ENCODE data around the gene LRIG2. TPM values are rescaled to one million over a fixed set of nuclear protein-coding genes. Genes with fewer than 3 reads are reported as not detected.

Gene LRIG2
- total RNA-seq, 1 experiment from 2014 or later = 23.2 TPM

- no peak overlapping the region for H2BK5ac ChIP-seq (ENCODE audit: insufficient read length, low read length)
- H2BK20ac ChIP-seq (ENCODE audit: low read depth, low read length, poor library complexity, severe bottlenecking) = no peak overlapping the region
- no peak overlapping the region for H3K9ac ChIP-seq (ENCODE audit: extremely low read depth, insufficient read length, low read length)
- H4K91ac ChIP-seq (ENCODE audit: insufficient read length, low read depth, low read length) = no peak overlapping the region
- H4K20me1 ChIP-seq (ENCODE audit: control insufficient read depth, insufficient read depth, insufficient read length) = no peaks in the 10 kb centered on the region
- Mint-ChIP-seq H3K9me3 (no peaks in the 10 kb centered on the region), H3K27me3 (ENCODE audit: low read depth) (no peaks in the 10 kb centered on the region), H3K4me1 (no peaks in the 10 kb centered on the region), H3K4me3 (no peak overlapping the region), H3K36me3 (ENCODE audit: insufficient read depth in 1 of 3, low read depth in 3 of 3) (peaks cover 37 to 88% (median 87%) of the 10 kb centered on the region in 3 experiments), H3K27ac (peak overlapping the region in 1 of 3 experiments; percentile 88; a peak in 1 of 7 replicates)
- no peak overlapping the region for H2AK5ac ChIP-seq (ENCODE audit: insufficient read length, low read length)
- no peak overlapping the region for H3K56ac ChIP-seq (ENCODE audit: insufficient read length, low read depth, low read length)
- H3K4ac ChIP-seq (ENCODE audit: low read depth, low read length) = no peak overlapping the region
- H3K4me2 ChIP-seq (ENCODE audit: insufficient read depth, insufficient read length, low read length) = no peak overlapping the region
- H3K18ac ChIP-seq (ENCODE audit: insufficient read length, low read depth, low read length) = no peak overlapping the region
- H3K9me3 ChIP-seq (ENCODE audit: control insufficient read depth, low read depth, low read length) = no peaks in the 10 kb centered on the region
- H3K27ac ChIP-seq (ENCODE audit: insufficient read length, low read depth, low read length) = no peak overlapping the region
- no peak overlapping the region for H4K5ac ChIP-seq (ENCODE audit: insufficient read length, low read depth, low read length)
- H2BK15ac ChIP-seq (ENCODE audit: low read depth, low read length) = no peak overlapping the region
- H2AFZ ChIP-seq (ENCODE audit: low read length) = no peak overlapping the region
- H3K23me2 ChIP-seq (ENCODE audit: insufficient read length, low read depth, low read length, poor library complexity, severe bottlenecking) = no peaks in the 10 kb centered on the region
- H3T11ph ChIP-seq (ENCODE audit: low read length) = no peak overlapping the region
- no peak overlapping the region for H2BK120ac ChIP-seq (ENCODE audit: low read depth, low read length, poor library complexity, severe bottlenecking)
- H3K27me3 ChIP-seq (ENCODE audit: insufficient read depth, low read length) = no peaks in the 10 kb centered on the region
- no peaks in the 10 kb centered on the region for H3K79me2 ChIP-seq (ENCODE audit: insufficient read depth, low read length)
- no peak overlapping the region for H2BK12ac ChIP-seq (ENCODE audit: insufficient read length, low read depth, low read length)
- TF ChIP-seq CTCF (conservative IDR thresholded peaks at IDR 0.05) = no peak
- no peak overlapping the region for H4K8ac ChIP-seq (replicated peaks; ENCODE audit: insufficient read length, low read depth, low read length)
- no peak overlapping the region for H3K23ac ChIP-seq (ENCODE audit: insufficient read length, low read depth, low read length)
- no peak overlapping the region for H3K14ac ChIP-seq (ENCODE audit: insufficient read depth, low read length)
- DNase-seq = no peak
- H3K79me1 ChIP-seq (ENCODE audit: insufficient read depth, low read depth, low read length, poor library complexity, severe bottlenecking) = no peaks in the 10 kb centered on the region
- H3K4me1 ChIP-seq (ENCODE audit: insufficient read depth, low read length) = no peaks in the 10 kb centered on the region
Observed at GRCh38 chr1:113101588-113101987, 28.6 kb downstream of the LRIG2 start.
